OCI-LY7 (cell line): Measurements from ENCODE around the gene TOP2B. TPM values are rescaled to one million over a fixed set of nuclear protein-coding genes. Genes with fewer than 3 reads are reported as not detected.

Experiments used
- BruUV-seq: library from RNA; stranded (reverse); fragments of 400-500 nt; replicated peaks from 2 replicates; lab custom pipeline; 2021; lab: Mats Ljungman, UMichigan
- CTCF ChIA-PET: fragments of 300-600 bp; sonication (Branson Sonifier 250); formaldehyde crosslinking; loops from one replicate; lab custom pipeline; 2022; ENCODE audit warnings: antibody characterized with exemption; ENCODE audit not compliant: unreplicated experiment; lab: Charles Lee
- POLR2A ChIA-PET: fragments of 300-600 bp; sonication (Branson Sonifier 250); formaldehyde crosslinking; loops from one replicate; lab custom pipeline; 2022; ENCODE audit warnings: antibody characterized with exemption; lab: Charles Lee
- DNase-seq: peaks from one replicate; pipeline ENCODE4 v3.0.0-alpha.2; 2015; ENCODE audit warnings: low spot score
- H2AFZ ChIP-seq: fragments of 200-600 bp; sonication (generic), shearing (Covaris generic); 2 replicates; pipeline ENCODE4 v1.6.1; 2014; ENCODE audit warnings: mild to moderate bottlenecking, antibody characterized with exemption, low read length, moderate library complexity
- H3K27ac ChIP-seq: fragments of 200-600 bp; sonication (generic); 2 replicates; pipeline ENCODE4 v1.5.1; 2014; ENCODE audit warnings: mixed run types, low read depth, mild to moderate bottlenecking, moderate library complexity, low read length, inconsistent platforms; ENCODE audit not compliant: poor library complexity, severe bottlenecking
- H3K36me3 ChIP-seq: fragments of 200-600 bp; sonication (generic); 2 replicates; pipeline ENCODE4 v1.6.1; 2014; ENCODE audit warnings: mild to moderate bottlenecking, antibody characterized with exemption, low read length, moderate library complexity, mixed read lengths; ENCODE audit not compliant: insufficient read depth
- H3K4me1 ChIP-seq: fragments of 200-600 bp; sonication (generic); 2 replicates; pipeline ENCODE4 v1.5.1; 2014; ENCODE audit warnings: mild to moderate bottlenecking, low read length; ENCODE audit not compliant: insufficient read depth, poor library complexity, severe bottlenecking
- H3K4me2 ChIP-seq: fragments of 200-600 bp; sonication (generic); 2 replicates; pipeline ENCODE4 v1.6.1; 2014; ENCODE audit warnings: mild to moderate bottlenecking, low read length
- H3K4me3 ChIP-seq: fragments of 200-600 bp; sonication (generic); 2 replicates; pipeline ENCODE4 v1.5.1; 2014; ENCODE audit warnings: mild to moderate bottlenecking, low read depth, low read length; ENCODE audit not compliant: poor library complexity, severe bottlenecking
- H3K79me2 ChIP-seq: fragments of 200-600 bp; sonication (generic); 2 replicates; pipeline ENCODE4 v1.6.1; 2016; ENCODE audit warnings: low read depth, mild to moderate bottlenecking, low read length, moderate library complexity, mixed read lengths; ENCODE audit not compliant: insufficient read depth
- H3K9me2 ChIP-seq: fragments of 200-600 bp; sonication (generic); 2 replicates; pipeline ENCODE4 v1.6.1; 2016; ENCODE audit warnings: mild to moderate bottlenecking, low read length, mixed read lengths; ENCODE audit not compliant: insufficient read depth
- H3K9me3 ChIP-seq: fragments of 200-600 bp; sonication (generic); 2 replicates; pipeline ENCODE4 v1.6.1; 2014; ENCODE audit warnings: mild to moderate bottlenecking, mixed run types, low read length, mixed read lengths
- H4K20me1 ChIP-seq: fragments of 200-600 bp; sonication (generic); 2 replicates; pipeline ENCODE4 v1.6.1; 2014; ENCODE audit warnings: mild to moderate bottlenecking, antibody characterized with exemption, low read length, moderate library complexity, mixed read lengths; ENCODE audit not compliant: insufficient read depth
- CTCF ChIP-seq: fragments of 200-600 bp; sonication (generic); conservative IDR thresholded peaks from 2 replicates; pipeline ENCODE4 v1.5.1; 2014; ENCODE audit warnings: mild to moderate bottlenecking, antibody characterized with exemption, low read length, moderate library complexity, mixed read lengths
- EZH2phosphoT487 ChIP-seq: fragments of 200-600 bp; sonication (generic); IDR thresholded peaks from 2 replicates; pipeline ENCODE4 v1.6.1; 2018; ENCODE audit warnings: low read depth, borderline replicate concordance, mild to moderate bottlenecking, mixed run types, antibody characterized with exemption, low read length, moderate library complexity, mixed read lengths
- intact Hi-C: fragments of 100-400 bp; cut with micrococcal nuclease; formaldehyde crosslinking; loops from one replicate; pipeline ENCODE4 v1.10.0; 2022; ENCODE audit not compliant: unreplicated experiment
- total RNA-seq, 2 experiments: library from RNA; depleted of rRNA in 1 of 2; stranded (reverse); fragments of >200 nt in 1 of 2; shearing (Covaris generic) in 1 of 2; gene quantifications; 2 replicates each; pipeline ENCODE4 v1.2.3, GENCODE V29; 2014 to 2022

TOP2B gene
- total RNA-seq, 2 experiments from 2014 or later: 162 to 264 TPM

DNA sequence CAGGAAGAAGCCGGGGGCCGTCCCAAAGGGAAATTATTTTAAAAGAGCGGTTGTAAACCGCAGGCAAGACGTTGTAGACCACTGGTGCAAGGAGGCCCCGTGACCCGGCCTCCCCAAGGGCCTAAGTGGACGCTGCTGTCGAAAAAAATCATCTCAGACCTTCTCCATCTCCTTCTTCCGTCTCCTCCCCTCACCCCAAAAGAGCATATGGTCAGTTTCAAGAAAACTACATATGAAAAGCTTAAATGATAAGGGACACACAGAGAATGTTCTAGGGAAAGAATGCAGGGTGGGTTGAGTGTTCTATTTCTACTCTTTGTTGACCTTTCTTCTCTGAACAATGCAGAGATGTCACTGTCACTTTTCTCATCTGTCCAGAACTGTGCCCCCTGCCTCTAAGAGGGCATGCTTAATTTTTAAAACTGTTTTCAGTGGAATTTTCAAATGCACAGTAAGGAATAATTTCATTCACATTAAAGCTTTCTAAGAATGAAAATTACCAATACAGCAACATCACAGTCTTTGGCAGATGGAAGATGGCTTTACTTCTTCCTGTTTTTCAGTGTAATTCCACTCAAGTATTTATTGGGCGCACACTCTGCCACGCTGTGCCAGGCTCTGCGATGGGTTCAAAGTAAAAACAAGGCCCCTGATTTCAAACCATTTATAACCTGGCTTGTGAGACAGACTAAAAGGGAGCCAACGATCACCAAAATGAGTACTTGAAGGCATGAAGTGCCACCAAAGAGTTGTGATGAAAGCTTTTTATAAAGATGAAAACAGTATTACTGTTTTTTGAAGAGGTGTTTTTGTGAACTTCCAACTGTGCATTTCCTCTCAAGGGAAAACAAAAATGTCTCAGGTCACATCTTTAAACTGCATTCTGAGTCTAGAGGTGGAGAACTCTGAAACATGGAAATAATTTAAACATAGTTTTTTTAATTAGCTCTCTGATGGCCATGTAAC, 891 bp upstream of the TOP2B start:
- Histone ChIP-seq H3K4me1 (peaks cover 37% of the 10 kb centered on the region), H3K27ac (peak overlapping the region; percentile 89), H3K36me3 (peaks cover 11% of the 10 kb centered on the region), H2AFZ (peak overlapping the region; percentile 65; the same call in 1 of the 2 replicates), H3K79me2 (peaks cover 50% of the 10 kb centered on the region), H3K4me2 (peak overlapping the region; percentile 86), H4K20me1 (peaks cover 15% of the 10 kb centered on the region), H3K9me2 (no peaks in the 10 kb centered on the region), H3K4me3 (peak overlapping the region; percentile 90), H3K9me3 (no peaks in the 10 kb centered on the region)
- no peak for TF ChIP-seq EZH2phosphoT487
- no peak for TF ChIP-seq CTCF
- TSS peak; percentile 88 for BruUV-seq
- POLR2A ChIA-PET: interaction anchor here (0.6 to 4.1 kb wide), 23 partner anchors 10 to 191 kb away, joined by 3 to 25 read pairs (median 5); partner anchors contain the start of genes NGLY1 and OXSM
- peak; percentile 88 for DNase-seq
- intact Hi-C loops: loop anchor here (1.0 kb wide), 2 partner anchors 118 to 166 kb away; partner anchors contain the start of gene NGLY1
- CTCF ChIA-PET: no interaction called here

DNA sequence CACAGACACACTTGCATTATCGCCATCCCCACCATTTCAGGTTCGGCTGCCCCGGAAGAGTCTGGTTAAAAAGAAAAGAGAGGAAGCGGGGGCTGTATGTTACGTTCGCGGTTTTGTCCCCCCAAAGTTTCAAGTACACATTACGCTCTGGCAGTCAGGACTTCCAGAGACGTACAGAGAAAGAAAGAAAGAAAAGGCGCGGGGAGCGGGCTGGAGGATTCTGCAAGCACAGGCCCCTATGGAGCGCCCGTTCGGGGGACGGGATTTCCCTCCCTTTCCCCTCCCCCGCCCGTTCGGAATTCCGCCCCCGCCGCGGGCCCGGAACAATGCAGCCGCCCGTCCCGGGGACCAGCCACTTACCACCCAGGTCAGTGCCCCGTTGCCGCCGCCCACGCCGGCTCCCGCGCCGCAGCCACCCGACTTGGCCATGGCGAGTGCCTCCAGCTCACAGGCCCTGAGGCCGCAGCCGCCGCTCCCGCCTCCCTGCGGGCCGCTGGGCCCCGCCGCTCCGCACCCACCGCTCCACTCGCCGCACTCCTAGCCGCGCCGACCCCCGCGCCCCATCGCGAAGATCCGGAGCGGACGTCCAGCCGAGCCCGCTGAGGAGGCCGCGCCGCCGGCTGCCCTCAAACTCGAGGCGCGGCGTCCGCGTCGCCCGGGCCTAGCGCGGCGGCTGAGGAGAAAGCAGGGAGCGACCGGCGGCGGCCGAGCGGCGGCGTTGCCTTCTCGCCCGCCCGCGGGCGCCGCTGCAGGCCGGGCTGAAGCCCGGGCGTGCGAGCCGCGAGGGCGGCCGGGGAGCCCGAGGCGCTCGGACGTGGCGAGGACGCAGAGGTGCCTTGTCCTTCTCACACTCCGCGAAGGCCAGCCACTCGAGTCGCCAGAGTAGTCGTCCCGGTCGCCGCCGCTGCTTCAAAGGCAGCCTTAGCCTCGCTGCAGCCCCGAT, 567 bp downstream of the TOP2B start:
- peaks cover 65% of the 10 kb centered on the region for H3K79me2 ChIP-seq
- BruUV-seq: TSS peak; percentile 37

More for the DNA sequence above, 567 bp downstream of the TOP2B start:
- peak overlapping the region; percentile 90 for H3K4me3 ChIP-seq
- intact Hi-C loops: no loop called here
- peaks cover 11% of the 10 kb centered on the region for H3K36me3 ChIP-seq
- no peaks in the 10 kb centered on the region for H3K9me2 ChIP-seq
- H4K20me1 ChIP-seq: peaks cover 26% of the 10 kb centered on the region
- H3K9me3 ChIP-seq: no peaks in the 10 kb centered on the region
- H3K27ac ChIP-seq: peak overlapping the region; percentile 89
- DNase-seq: peak; percentile 66
- TF ChIP-seq EZH2phosphoT487 (no peak), CTCF (no peak)
- peak overlapping the region; percentile 86 for H3K4me2 ChIP-seq
- H3K4me1 ChIP-seq: peaks cover 51% of the 10 kb centered on the region
- POLR2A ChIA-PET: interaction anchor here (3.3 kb wide), 1 partner anchor 124 kb away, joined by 20 read pairs; the partner anchor contains the start of gene OXSM
- H2AFZ ChIP-seq: peak overlapping the region; percentile 4; the same call in 1 of the 2 replicates
- CTCF ChIA-PET: no interaction called here
